Mucosa of gallbladder (tissue), 1 donor: ENCODE data around the gene ARID5A. TPM values are rescaled to one million over a fixed set of nuclear protein-coding genes. Genes with fewer than 3 reads are reported as not detected.
"Not testable (repeated sequence)": the region's sequence is repeated elsewhere in the genome, so short reads cannot be mapped to it uniquely, and the experiment has no call there.

Source experiments
- DNase-seq: peaks from one replicate; pipeline ENCODE4 v3.0.0-alpha.2; 2020; ENCODE audit warnings: low spot score
- total RNA-seq: library from RNA; stranded (reverse); gene quantifications from one replicate; pipeline ENCODE4 v1.2.1, GENCODE V29; 2021
- donor health status: DM: no; HTN: no; CAD: no.

ARID5A gene, protein sequence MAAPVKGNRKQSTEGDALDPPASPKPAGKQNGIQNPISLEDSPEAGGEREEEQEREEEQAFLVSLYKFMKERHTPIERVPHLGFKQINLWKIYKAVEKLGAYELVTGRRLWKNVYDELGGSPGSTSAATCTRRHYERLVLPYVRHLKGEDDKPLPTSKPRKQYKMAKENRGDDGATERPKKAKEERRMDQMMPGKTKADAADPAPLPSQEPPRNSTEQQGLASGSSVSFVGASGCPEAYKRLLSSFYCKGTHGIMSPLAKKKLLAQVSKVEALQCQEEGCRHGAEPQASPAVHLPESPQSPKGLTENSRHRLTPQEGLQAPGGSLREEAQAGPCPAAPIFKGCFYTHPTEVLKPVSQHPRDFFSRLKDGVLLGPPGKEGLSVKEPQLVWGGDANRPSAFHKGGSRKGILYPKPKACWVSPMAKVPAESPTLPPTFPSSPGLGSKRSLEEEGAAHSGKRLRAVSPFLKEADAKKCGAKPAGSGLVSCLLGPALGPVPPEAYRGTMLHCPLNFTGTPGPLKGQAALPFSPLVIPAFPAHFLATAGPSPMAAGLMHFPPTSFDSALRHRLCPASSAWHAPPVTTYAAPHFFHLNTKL
- 30.2 TPM for total RNA-seq

DNA sequence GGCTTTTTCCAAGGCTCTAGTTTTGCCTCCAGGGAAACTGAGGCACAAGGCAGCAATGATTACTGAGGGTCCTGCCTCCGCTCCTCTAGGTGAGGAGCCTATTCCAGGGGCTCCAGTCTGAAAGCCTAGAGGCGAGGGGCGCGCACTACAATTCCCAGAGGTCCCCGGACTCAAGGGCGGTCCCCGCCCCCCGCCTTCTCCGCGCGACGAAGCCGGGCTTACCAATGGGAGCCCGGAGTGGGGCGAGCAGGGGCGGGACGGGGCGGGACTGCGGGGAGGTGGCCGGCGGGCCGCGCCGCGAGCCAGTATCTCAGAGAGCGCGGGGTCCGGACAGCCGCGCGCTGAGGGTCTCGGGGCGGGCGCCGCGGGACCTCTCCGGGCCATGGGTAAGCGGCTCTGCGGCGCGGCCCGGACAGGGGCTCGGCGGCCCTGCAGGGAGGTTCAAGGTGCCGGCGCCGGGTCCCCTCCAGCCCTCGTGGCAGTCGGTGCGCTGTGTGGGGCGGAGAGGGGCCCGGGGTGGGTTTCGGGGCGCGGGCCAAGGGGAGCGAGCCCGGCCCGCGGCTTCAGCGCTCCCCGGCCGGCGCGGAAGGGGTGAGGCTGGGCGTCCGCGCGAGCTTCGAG, at the start of gene ARID5A:
Gene ARID5A (plus strand): TSS at position 308 of the 621 bp plus-strand sequence. CDS start 75 bp downstream, at position 383.
- peak; percentile 93 for DNase-seq

DNA sequence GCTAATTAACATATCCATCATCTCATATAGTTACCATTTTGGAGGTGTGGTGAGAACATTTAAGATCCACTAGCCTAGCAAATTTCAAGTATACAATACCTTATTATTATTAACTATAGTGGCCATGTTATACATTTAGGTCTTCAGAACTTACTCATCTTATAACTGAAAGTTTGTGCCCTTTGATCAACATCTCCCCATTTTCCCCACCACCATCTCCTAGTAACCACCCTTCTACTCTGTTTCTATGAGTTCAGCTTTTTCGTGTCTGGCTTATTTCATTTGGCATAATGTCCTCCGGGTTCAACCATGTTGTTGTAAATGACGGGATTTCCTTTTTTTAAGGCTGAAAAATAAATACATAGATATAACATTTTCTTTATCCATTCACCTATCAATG, 47.3 kb upstream of the ARID5A start:
- no peak for DNase-seq

DNA sequence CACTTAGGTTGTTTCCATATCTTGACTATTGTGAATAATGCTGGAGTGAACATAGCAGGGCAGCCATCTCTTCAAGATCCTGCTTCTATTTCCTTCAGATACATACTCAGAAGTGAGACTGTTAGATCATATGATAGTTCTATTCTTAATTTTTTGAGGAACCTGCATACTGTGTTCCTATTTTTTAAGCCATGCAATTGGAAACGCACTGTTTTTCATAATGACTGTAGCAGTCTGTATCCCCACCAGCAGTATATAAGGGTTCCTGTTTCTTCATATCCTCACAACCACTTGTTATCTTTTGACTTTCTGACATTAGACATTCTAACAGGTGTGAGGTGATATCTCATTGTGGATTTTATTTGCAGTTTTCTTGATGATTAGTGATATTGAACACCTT, 46.9 kb upstream of the ARID5A start:
- DNase-seq: no peak

DNA sequence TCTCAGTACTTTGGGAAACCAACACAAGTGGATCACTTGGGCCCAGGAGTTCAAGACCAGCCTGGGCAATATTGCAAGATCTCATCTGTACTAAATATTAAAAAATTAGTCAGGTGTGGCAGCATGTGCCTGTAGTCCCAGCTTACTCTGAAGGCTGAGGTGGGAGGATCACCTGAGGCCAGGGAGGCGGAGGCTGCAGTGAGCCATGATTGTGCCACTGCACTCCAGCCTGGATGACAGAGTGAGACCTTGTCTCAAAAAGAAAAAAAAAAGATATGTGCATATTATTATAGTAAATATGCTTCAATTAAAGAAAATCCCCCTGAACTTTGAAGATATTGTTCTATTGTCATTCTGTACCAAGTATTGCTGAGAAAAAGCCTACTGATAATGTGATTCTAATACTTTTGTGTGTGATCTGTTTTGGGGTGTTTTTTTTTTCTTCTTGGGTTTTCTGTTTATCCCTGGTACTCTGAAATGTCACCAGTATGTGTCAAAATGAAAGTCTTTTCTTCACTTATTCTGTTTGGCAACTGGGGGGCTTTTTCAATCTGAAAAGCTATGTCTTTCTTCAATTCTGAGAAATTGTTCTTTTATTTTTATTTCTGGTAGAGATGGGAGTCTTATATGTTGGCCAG, 44.6 kb upstream of the ARID5A start:
- DNase-seq: no peak

DNA sequence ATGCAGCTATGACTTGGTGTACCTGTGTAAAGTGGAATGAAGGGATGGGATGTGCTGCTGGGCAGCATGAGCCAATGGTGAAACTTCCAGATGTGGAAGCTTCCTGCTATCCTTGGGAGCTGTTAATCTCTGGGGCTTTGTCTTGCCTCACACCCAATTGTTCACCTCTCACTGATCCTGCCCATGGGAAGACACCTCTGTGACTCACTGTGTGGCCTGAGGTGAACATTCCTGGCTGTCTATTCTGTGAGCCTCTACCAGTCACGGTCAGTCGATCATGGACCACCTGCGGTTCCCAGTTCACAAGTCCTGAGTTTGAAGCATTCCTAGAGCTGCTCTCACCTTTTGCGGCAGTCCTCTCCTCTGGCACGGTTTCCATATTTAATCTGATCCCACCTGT, 43.5 kb upstream of the ARID5A start:
- no peak for DNase-seq

DNA sequence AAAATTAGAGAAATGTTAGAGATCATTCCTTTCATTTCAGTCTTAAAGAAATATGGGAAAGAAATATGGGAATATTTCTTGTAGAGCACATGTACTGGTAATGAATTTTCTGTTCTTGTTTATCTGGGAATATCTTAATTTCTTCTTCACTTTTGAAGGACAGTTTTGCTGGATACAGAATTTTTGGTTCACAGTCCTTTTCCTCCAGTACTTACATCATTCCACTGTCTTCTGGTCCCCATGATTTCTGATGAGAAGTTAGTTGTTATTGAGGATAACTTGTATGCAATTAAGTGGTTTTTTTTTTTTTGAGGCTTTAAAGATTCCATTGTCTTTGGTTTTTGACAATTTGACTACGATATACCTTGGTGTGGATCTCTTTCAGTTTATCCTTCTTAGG, 42.4 kb upstream of the ARID5A start:
- no peak for DNase-seq

DNA sequence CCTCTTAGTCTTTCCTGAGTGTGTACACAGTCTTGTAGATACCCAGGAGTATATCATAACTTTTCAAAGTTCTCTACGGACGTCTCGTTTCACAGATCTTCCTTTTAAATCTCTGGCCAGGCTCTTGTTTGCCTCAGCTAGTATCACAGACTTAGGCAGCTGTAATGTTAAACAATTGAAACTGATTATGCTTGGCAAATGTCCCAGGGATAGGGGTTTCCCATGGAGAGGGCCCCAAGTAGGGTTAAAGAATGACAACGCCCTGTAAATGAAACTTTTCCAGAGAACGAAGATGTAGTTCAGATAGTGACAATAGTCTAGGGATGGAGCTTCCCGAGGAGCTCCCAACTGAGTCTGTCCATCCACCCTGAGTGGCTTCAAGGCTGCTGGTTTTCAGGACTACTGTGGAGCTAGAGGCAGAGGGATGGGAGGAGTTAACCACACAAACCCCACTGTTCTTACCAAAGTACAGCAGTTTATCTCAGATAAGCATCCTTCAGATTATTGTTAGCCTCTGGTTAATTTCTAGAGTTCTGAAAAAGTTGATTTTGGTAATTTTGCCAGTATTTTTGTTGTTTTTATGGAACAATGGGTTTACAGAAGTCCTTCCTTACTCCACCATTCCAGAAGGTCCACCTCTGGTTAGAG, 40.4 kb upstream of the ARID5A start:
- DNase-seq: no peak

DNA sequence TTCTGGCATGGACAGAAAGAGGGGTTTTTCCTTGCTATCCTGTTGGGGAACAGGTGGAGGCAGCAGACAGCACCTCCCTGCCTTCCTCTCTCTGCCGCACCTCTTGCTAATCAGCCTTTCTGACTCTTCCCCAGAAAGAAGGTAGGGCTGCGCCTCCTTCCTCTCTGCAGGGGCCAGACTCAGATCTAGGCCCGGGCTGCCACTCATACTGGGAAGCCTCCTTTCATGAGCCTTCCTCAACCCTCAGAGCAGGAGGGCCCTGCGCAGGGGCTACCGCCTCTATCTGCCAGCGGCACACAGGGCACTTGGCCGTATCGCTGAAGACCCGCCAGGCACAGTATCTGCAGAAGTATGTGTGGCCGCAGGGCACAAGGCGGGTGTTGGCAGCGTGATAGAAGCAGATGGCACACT, 38.5 kb upstream of the ARID5A start:
- no peak for DNase-seq

DNA sequence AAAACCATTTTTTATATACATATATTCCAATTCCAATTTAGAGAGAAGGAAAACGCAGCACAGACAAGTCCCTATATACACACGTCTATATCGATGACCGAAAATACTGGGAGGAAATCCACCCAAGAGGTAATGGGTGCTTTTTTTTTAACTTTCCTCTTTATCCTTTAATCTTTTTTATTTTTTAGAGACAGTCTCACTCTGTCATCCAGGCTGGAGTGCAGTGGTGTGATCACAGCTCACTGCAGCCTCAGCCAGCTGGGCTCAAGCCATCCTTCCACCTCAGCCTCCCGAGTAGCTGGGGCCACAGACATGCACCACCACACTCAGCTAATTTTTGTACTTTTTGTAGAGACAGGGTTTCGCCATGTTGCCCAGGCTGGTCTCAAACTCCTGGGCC, 37.9 kb upstream of the ARID5A start:
- not testable (repeated sequence) for DNase-seq

DNA sequence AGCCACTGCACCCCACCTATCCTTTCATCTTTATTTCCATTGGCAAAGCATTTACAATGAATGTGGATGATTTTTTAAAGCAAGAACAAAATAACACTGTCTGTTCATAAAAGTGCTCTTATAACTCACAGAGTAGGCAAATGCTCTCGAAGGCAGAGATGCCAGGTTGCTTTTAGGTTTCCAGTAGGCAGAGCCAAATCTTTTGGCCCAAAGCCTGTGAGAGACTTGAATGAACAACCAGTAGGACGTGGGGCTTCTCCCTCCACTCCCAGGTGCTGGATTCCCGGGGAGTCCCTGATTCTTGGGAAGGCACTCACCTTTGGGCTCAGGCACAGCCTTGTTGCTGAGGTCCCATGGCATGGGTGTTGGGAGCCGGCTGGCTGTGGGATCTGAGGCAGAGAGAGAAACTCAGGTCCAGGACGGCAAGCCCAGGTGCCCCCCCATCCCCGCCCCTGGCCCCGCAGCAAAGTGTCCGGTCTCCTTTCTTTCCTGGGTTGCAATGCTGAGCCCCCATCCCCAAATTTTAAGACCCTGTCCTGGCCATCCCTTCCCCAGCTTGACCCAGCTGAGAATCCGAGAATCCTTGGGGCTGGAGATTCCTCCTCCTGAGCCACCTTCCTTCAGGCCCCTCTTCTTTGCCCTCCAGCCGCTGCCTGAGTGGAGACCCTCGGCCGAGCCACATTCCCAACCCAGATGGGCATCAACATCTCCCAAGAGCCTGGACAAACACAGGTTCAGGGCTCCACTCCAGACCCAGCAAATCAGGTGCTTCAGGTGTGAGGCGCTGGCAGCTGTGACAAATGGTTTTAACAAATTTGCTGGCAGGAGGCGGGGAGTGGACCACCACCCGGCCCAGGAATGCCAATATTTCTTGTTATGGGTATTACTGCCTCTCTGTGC, 37.2 kb upstream of the ARID5A start:
- DNase-seq: no peak

DNA sequence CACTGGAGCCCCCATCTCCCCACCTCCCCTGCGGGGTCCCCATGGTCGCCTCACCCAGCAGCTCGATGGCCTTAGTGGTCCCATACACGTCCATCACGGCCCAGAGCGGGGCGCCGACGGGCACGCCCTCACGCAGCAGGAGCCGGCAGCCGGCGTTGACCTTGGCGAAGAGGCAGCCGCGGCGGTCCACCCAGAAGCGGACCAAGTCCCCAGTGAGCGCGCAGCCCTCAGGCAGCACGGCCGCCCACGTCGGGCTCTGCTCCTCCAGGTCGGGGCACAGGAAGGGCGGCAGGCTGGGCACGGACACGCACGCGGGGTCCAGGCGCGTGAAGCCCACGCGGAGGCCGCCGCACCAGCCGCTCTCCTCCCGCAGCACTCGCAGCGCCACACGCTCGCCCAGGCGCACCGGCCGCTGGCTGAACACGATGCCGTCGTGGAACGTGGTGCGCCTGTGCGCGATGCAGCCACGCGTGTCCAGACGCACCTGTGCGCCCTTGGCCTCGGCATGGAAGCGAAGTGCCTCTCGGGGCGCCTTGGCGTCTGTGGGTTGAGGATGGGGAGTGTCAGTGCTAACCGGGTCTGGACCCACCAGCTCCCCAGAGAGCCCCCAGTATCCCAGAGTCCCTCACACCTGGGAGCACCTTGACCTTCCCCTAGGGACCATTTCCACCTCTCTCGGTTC, 36.0 kb upstream of the ARID5A start:
- DNase-seq: peak; percentile 6

DNA sequence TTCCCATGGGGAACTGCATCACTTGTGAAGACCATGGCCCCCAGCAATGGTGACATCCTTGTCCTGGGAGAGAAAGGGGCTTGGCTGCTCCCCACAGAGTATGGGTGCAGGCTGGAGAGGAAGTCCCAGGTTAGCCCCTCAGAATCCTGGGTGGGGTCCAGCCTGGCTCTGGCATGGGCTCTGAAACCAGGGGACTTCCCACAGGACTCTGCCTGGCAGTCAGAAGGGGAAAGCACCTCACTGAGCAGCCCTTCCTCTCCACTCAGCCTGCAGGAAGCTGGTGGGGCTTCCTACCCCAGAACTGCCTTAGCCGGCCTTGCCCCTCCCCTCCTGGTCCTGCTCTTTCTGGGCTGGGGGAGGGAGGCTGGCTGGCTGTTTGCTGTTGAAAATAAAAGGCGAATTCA, 35.1 kb upstream of the ARID5A start:
- DNase-seq: peak; percentile 9

DNA sequence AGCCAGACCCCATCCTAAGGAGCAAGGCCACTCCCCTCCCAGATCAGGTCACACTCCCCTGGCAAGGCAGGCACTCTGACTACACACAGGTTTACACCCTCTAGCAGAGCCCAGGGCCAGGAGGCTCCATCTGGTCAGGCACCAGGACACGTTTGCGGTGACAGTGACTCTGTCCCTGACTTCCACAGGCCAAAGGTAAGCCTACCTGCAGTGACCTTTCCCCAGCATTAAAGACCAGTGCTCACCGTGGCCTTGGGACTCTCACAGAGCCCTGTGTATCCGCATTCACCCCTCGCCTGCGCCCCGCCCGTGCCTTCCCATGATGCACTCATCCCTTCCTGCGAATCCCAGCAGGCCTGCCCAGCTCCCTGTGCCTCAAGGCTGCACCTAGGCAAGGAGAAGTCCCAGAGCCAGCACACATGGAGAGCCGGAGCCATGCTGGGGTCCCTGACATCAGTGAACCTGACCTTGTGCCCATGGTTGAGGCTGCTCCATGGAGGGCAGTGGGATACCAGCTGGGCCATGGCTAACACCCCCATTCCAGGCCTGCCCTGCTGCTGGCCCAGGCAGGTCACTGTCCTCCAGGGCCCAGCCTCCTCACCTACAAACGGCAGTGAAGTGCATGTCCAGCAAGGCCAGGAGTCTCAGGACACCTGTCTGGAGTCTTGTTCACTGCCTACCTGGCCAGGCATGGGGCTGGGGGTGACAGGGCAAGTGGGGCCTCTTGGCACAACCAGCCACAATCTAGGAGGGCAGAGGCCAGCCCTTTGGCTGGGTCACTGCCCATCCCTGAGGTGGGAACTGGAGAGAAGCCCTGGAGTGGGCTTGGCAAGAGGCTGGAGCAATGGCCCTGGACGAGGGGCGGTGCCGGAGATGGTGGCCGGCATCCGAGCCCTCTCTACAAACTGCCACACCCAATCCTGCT, 34.4 kb upstream of the ARID5A start:
- DNase-seq: no peak

DNA sequence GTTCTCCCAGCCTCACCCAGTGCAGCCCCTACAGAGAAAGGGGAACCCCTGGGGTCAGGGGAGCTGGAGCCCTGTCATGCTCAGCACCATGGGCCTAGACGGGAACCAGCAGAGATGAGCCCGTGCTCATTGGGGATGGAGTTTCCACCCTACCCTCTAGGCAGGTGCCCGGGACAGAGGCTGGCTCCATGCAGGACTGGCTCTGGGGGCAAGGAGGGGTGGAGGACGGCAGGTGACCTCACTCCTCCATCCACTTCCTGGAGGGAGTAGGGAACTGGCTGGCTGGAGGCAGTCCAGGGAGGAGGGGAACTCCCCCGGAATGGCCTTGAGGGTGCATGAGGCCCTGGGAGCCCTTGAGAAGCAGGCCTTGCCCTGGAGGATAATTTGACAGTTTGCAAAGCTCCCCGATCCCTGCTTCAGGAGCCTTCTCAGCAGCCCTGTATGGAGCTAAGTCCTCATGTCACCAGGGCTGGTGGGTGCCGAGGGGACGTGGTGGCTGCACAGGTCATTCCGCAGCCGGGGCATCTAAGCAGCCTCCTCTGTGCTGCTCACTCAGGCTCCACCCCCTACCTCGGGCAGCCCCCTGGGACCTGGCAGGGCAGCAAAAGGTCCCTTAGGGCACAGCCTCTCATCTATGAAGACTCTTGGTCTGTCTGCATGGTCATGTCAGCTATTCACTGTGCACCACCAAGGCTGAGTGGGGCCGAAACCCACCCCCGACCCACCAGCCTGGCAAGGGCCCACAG, 33.5 kb upstream of the ARID5A start:
- no peak for DNase-seq

DNA sequence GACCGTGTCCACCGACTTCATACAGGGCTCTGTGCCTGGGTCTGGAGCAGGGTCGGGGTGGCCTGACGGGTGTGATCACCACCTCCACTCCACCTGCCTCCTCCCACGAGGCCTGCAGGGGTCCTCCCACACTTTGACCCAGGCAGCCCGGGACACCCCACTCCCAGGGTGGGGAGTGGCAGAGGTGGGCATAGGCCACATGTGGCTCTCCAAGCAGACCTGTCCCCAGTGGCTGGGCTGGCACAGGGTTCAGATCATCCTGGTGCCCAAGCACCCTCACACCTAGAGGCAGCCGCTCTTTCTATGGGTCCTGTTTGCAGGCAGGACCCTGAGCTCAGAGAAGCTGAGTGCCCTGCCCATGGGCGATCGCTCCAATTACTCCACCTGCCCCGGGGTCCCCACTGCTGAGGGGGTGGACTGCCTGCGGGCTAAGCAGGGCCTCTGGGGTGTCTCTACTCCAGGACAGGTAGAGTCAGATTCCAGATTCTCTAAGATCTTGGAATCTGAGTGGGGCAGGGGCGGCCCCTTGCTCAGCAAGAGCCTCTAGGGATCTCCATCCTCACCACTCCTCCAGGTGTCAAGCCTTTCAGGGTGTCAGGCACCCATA, 32.8 kb upstream of the ARID5A start:
- DNase-seq: no peak

DNA sequence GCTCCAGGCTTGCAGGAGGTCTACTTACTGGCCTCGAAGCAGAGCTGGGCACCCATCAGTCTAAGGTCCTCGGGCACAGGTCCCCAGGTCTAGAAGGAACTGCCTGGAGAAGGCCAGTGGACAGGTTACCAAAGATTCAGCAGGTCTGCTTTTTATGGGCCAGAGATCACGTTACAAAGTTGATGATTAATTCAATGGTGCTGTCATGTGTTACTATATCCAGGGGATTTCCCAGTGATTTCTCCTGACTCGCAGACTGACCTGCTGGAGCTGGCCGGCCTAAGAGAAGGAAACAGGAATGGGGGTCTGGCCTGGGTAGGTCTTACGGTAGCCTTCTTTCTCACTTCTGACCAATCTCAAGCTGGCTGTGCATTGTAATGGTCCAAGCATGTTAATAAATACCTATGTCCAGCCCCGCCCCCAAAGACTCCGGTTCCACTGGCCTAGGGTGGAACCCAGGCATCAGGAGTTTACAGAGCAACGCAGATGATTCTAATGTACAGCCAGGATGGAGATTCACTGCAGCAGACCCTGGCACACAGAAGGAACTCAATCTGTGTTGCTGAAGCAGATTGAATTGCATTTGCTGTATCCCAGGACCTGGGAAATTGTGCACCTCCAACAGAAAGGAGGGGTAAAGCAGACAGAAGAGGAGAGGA, 31.2 kb upstream of the ARID5A start, which contains the start of gene NEURL3:
Gene NEURL3 (minus strand): TSS at position 127 of the 659 bp plus-strand sequence. CDS start 71 bp downstream, at position 56.
- DNase-seq: peak; percentile 62
